ENCODE data around the gene GCLC.
"Not testable (repeated sequence)": the region's sequence is repeated elsewhere in the genome, so short reads cannot be mapped to it uniquely, and the experiment has no call there.

The GCLC gene

DNA sequence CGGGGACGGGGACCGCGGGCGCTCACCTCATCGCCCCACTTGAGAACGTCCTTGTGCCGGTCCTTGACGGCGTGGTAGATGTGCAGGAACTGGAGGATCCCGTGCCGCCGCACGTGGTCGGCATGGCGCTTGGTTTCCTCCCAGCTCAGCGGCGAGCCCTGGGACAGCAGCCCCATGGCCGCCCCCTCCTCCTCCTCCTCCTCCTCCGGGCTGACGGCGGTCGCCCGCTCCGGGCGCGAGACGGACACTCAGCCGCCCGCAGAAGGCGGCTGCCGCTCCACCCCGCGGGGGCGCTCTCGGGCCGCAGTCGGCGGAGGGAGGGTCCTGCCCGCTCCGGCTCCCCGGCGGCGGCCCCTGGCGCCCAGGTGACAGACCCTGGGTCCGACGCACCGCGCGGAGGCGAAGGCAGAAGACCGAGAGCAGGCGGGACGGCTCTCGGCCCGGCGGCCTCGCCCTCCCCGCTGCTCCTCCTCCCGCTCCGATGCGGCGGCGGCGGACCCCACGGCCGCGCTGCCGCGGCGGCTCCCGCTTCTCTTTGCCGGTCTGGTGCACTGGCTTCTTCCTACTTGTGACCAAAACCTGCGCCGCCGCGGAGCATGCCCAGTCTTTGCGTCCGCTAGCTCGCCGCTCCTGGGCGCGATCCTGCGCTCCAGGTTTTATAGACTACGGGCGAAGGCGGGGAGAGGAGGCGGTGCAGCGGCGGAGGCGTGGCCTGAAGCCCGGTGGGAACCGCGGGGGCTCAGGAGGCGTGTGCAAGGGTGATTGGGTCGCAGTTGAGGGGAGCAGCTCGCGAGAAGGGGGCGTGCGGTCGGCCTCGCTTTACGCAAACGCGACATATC is at the start of gene GCLC:
Gene GCLC, minus strand, starts transcription at position 632 of the 839 bp plus-strand sequence. Its CDS starts 456 bp downstream, at position 176.
- peak; percentile 81 to 87 for DNase-seq (ENCODE audit: low read depth in 2 of 2)

- no peak for DNase-seq (ENCODE audit: low read depth in 2 of 2)
These were observed 49.7 kb upstream of the GCLC start for GRCh38 chr6:53594596-53594995.

DNA sequence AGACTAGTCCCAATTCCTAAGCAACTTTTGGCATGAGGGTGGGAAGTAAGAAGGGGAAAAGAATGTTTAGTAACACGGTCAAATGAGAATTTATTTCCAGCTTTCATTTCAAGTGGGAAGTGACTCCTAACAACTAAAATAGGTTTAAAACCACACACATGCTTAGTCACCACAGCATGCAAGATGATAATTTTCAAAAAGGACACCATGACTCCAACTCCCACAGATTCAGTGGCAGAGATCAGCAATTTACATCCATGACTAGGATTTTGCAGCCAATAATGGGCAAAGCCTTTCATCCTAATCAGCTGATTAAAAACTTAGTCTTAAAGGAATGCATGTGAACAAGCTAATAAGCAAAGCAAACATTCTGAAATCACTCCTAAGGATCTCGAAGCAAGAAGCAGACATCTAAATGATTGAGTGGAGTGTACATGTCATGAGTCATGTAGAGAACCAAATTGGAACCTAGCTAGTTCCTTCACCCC is 48.1 kb upstream of the GCLC start:
- no peak for DNase-seq (ENCODE audit: low read depth in 2 of 2)

DNA sequence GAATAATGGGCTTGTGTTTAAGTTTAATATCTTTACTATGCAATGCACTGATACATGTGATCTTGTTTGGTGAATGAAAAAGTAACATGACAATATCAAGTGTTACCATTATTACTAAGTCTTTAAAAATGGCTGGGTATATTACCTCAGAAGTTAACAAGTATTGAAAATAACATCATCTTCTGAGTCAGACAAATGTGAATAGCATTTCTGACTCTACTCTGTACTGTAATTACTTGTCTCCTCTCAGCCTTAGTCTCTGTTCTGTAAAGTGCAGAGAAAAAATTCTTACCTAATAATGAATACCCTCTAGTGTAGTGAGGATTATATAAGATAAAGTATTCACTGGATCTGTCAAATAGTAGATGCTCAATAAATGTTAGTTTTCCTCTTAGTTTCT is 47.0 kb upstream of the GCLC start:
- no peak for DNase-seq (ENCODE audit: low read depth in 2 of 2)

GRCh38 chr6:53588816-53589509 is 44.1 kb upstream of the GCLC start:
- DNase-seq (ENCODE audit: low read depth in 2 of 2): no peak

DNA sequence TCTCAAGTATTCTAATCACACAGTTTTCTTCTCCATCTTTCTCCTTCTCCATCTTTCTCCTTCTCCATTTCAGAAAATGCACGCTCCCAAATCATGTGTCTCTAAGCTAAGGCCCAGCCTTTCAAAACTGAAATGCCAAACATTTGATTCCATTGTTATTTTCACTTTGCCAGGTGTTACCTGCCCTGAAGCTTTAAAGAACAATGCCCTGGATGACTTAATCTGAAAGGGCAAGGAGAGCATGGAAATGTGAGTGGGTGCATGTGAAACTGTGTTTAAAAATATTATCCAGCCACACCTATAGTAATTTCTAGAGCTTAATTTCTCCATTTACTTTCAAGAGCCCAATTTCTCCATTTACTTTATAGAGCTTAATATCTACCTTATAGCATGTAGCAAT is 42.4 kb upstream of the GCLC start:
- no peak for DNase-seq (ENCODE audit: low read depth in 2 of 2)

- no peak for DNase-seq (ENCODE audit: low read depth in 2 of 2)
These were observed 40.5 kb upstream of the GCLC start for GRCh38 chr6:53585208-53585900.

- no peak for DNase-seq (ENCODE audit: low read depth in 2 of 2)
These were observed 39.8 kb upstream of the GCLC start for GRCh38 chr6:53584726-53585125.

DNA sequence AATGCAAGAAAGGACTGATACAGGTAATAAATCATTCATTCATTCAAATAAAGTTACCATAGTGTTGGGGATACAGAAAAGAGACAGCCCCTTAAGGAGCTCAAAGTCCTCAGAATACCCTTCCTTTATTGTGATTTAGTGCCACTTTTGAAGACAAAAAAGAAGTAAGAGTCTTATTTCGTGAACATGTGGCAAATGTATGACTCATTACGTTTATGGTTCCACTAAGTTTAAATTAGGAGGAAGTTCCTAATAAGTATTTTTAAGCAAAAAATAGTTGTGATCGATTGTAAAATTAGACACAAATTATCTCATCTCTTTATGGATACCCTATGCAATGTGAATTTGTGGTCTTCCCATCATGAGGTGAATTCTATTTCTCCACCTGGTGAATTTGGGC is 38.5 kb upstream of the GCLC start:
- no peak for DNase-seq (ENCODE audit: low read depth in 2 of 2)

DNA sequence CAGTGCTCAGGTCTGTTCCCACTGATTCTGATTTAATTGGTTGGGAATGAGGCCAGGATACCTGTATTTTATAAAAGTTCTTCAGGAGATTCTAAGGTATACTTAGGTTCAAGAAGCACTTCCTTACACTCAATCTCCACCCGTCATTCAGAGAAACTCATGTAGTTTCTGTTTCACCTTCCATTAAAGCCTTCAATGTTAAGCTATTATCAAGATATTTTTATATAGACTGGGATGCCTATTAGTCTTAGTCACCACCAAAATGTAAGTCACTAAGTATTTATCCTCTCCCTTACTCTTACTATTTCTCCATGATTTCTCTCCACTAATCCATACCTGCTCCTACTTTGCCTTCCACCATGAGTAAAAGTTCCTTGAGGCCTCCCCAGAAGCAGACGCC is 38.1 kb upstream of the GCLC start:
- DNase-seq (ENCODE audit: low read depth in 2 of 2): no peak

DNA sequence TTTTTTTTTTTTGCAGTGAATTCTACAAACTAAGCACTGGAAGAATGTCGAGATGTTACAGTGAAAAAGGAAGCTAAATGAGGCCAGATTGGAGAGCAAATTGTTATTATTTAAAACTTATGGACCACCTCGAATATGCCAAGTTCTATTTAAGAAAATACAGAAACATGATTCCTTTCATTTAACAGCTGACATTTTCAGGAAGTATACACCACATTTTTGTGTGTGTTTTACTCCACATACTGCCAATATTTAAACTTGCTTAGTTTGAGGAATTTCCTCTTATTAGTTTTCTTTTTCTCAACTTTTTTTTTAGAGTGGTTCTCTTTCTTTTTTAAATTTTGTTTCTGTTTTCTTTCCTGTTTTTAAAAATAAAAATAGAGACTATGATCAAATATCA is 37.0 kb upstream of the GCLC start:
- DNase-seq (ENCODE audit: low read depth in 2 of 2): no peak

GRCh38 chr6:53581173-53581773 is 36.4 kb upstream of the GCLC start:
- no peak for DNase-seq (ENCODE audit: low read depth in 2 of 2)

- peak; percentile 16 to 17 for DNase-seq (ENCODE audit: low read depth in 2 of 2)
These were observed 34.4 kb upstream of the GCLC start for GRCh38 chr6:53579338-53579737.

DNA sequence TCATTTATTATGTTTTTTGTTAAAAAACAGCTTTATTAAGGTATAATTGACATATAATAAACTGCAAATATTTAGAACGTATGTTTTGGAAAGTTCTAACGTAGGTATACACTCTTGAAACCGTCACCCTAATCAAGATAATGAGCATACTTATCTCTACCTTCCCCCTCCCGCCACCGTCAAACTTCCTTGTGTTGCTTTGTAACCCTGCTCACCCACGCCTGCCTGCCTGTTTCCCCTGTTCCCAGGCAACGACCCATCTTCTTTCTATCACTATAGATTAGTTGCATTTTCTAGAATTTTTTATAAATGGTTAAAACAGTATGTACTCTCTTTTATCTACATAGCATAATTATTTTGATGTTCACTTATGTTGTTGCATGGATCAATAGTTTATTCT is 33.5 kb upstream of the GCLC start:
- no peak for DNase-seq (ENCODE audit: low read depth in 2 of 2)

DNA sequence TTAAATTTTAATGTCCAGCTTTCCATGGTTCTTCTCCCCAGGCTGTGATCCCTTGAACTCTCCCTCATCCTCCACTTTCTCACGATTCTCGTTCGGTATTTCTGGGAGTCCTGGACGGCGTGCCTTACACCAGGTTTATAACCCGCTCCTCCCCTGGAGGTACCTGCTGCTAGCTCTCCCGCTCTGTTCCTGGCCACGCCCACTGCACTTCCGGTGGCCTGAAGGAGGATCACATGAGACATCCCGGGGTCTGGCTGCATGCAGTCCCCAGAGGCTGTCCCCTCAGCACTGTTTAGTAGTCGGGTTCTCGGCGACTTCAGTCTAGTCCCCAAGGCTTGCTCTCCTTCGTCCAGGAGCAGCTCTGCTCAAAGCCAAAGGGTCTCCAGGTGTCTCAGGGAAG is 28.4 kb upstream of the GCLC start:
- no peak for DNase-seq (ENCODE audit: low read depth in 2 of 2)

DNA sequence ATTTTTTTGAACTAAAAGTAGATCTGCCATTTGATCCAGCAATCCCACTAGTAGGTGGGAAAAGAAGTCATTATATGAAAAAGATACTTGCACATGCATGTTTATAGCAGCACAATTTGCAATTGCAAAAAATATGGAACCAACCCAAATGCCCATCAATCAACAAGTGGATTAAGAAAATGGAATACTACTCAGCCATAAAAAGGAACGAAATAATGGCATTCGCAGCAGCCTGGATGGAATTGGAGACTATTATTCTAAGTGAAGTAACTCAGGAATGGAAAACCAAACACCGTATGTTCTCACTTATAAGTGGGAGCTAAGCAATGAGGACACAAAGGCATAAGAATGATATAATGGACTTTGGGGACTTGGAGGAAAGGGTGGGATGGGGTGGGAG is 27.5 kb upstream of the GCLC start:
- DNase-seq (ENCODE audit: low read depth in 2 of 2): not testable (repeated sequence)

DNA sequence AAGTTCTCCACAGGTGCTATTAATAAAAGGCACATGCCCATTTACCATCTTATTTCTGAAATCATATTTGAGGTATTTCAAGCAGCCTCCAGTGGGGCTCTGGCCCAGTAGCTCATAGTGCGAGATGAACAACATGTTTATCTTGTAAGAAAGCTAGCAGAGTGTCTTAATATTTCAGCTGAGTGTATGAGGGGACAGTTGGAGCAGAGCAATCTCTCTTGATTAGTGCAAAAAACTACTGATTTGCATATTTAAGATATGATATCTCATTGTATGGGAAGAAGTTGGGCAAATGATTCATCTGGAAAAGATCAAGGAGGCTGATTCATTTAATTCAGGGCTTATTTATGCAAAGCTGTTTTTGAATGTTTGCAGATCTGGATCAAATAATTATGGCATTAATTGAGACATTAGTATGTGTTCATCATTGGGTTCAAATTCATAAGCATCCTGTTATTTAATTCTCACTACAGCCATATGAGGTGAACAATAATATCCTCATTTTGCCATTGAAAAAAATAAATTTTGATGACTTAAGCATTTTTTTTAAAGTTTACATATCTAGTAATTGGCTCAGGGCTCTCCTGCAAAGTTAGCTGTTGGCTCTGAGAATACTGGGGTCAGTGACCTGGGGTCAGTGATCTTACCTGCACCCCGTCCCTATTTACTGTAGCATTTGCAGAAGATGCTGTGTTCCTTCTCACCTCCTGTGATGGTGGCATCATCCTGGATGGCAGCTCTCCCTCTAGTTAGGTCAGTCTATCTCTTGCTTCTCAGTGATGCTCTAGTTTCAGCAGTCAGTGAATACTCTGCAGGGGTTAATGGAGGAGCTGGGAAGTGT is 24.1 kb upstream of the GCLC start:
- DNase-seq (ENCODE audit: low read depth in 2 of 2): no peak

- no peak for DNase-seq (ENCODE audit: low read depth in 2 of 2)
These were observed 22.8 kb upstream of the GCLC start for GRCh38 chr6:53567701-53568100.

- no peak for DNase-seq (ENCODE audit: low read depth in 2 of 2)
These were observed 21.9 kb upstream of the GCLC start for GRCh38 chr6:53566755-53567154.

- DNase-seq (ENCODE audit: low read depth in 2 of 2): no peak
These were observed 21.0 kb upstream of the GCLC start for GRCh38 chr6:53565886-53566285.

DNA sequence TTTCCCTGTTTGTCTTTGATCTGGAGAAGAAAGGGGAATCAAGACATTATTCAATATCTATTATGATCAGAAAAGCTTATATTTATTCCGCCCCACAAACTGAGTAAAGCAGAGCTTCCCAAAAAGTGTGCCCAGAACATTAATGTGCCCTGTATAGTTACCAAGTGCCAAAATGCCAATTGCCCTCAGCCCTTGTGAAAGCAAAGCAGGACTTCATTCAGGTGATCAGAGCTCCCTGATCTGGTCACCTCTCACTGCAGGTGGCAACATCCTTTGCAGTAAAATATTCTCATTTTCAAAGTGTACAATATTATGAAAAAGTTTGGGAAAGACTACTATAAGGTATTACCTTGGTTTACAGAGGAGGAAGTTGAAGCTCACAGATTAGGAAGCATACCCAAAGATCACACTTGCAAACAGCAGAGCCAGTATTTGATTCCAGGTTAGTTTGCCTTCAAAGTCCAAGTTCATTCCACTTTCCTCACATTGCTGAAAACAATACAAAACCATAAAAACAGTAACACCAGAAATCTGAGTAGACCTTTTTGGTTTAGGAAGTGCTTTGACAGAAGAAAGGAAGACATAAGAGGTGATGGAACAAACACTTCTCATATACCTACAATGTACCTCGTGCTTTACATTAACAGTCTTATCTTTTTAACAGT is 19.6 kb upstream of the GCLC start:
- no peak for DNase-seq (ENCODE audit: low read depth in 2 of 2)

Data from stimulated activated CD4-positive, alpha-beta T cell treated with anti-CD3 and anti-CD28 coated beads, Interleukin-12 subunit alpha, Interleukin-12 subunit beta, amount 100 ng/mL, for 24 hours (primary cell).